Stomach (tissue), 4 donors: ENCODE data around the gene CDC45.

Experiments
- CTCF ChIP-seq, 7 experiments: fragments of 450-650 bp in 4 of 7; fragments of 200-600 bp in 3 of 7; sonication (generic) in 3 of 7; IDR thresholded peaks; one replicate each; pipeline ENCODE4 v1.5.1; 2016 to 2019; ENCODE audit warnings: antibody characterized with exemption in 7 of 7, control low read depth in 2 of 7, mild to moderate bottlenecking in 1 of 7
- EP300 ChIP-seq: sonication (generic); formaldehyde crosslinking; IDR thresholded peaks from one replicate; pipeline ENCODE4 v1.6.1; 2017; ENCODE audit warnings: antibody characterized with exemption
- POLR2A ChIP-seq, 4 donors: fragments of 450-650 bp; IDR thresholded peaks; one replicate each; pipeline ENCODE4 v1.6.1; 2016; ENCODE audit warnings: antibody characterized with exemption in 4 of 4, control low read depth in 2 of 4, mild to moderate bottlenecking in 1 of 4, moderate library complexity in 1 of 4
- POLR2AphosphoS5 ChIP-seq, 3 donors: sonication (generic); formaldehyde crosslinking; IDR thresholded peaks; one replicate each; pipeline ENCODE4 v1.6.1; 2016; ENCODE audit warnings: antibody characterized with exemption in 3 of 3

GRCh38 chr22:19565382-19566278 lies 85.9 kb downstream of the CDC45 start:
- TF ChIP-seq POLR2A (IDR thresholded peaks at IDR 0.05) (no peak), CTCF (IDR thresholded peaks at IDR 0.05) (no peak), POLR2AphosphoS5 (IDR thresholded peaks at IDR 0.05) (no peak), EP300 (no peak)
